Liver (tissue), 3 donors: ENCODE results near the gene RPL10.

Source experiments
- ATF3 ChIP-seq: IDR thresholded peaks from 2 replicates; pipeline ENCODE4 v1.6.1; 2016; ENCODE audit warnings: antibody characterized with exemption
- CTCF ChIP-seq: fragments of 150-350 bp; IDR thresholded peaks from 2 replicates; pipeline ENCODE4 v1.5.1; 2017; ENCODE audit warnings: improper control_type of control experiment, low read depth, low read length; ENCODE audit not compliant: missing input control
- EGR1 ChIP-seq, 2 donors: IDR thresholded peaks; 2 replicates each; pipeline ENCODE4 v1.6.1; 2016 to 2018; ENCODE audit warnings: antibody characterized with exemption in 2 of 2, low read depth in 2 of 2
- FOXA2 ChIP-seq: IDR thresholded peaks from 2 replicates; pipeline ENCODE4 v1.6.1; 2016; ENCODE audit warnings: antibody characterized with exemption
- JUND ChIP-seq, 2 donors: IDR thresholded peaks; 2 replicates each; pipeline ENCODE4 v1.6.1; 2016; ENCODE audit warnings: antibody characterized with exemption in 2 of 2
- MAX ChIP-seq: IDR thresholded peaks from 2 replicates; pipeline ENCODE4 v1.6.1; 2016; ENCODE audit warnings: antibody characterized with exemption
- RAD21 ChIP-seq, 2 donors: IDR thresholded peaks; 2 replicates each; pipeline ENCODE4 v1.6.1; 2016; ENCODE audit warnings: antibody characterized with exemption in 2 of 2, mild to moderate bottlenecking in 2 of 2
- REST ChIP-seq: IDR thresholded peaks from 2 replicates; pipeline ENCODE4 v1.6.1; 2016; ENCODE audit warnings: antibody characterized with exemption, mild to moderate bottlenecking
- RXRA ChIP-seq, 2 donors: IDR thresholded peaks; 2 replicates each; pipeline ENCODE4 v1.6.1; 2017 to 2018; ENCODE audit warnings: antibody characterized with exemption in 2 of 2, mild to moderate bottlenecking in 1 of 2
- SP1 ChIP-seq: IDR thresholded peaks from 2 replicates; pipeline ENCODE4 v1.6.1; 2018; ENCODE audit warnings: antibody characterized with exemption, mild to moderate bottlenecking
- TAF1 ChIP-seq: conservative IDR thresholded peaks from 2 replicates; pipeline ENCODE4 v1.6.1; 2016; ENCODE audit warnings: antibody characterized with exemption, mild to moderate bottlenecking
- YY1 ChIP-seq: IDR thresholded peaks from 2 replicates; pipeline ENCODE4 v1.6.1; 2016; ENCODE audit warnings: antibody characterized with exemption, mild to moderate bottlenecking
- ZBTB33 ChIP-seq: IDR thresholded peaks from 2 replicates; pipeline ENCODE4 v1.6.1; 2016; ENCODE audit warnings: antibody characterized with exemption
- donor health status: healthy.
- donor health status: healthy.

GRCh38 chrX:154348646-154349358, 49.4 kb upstream of the RPL10 start:
- TF ChIP-seq ATF3, result no peak
- TF ChIP-seq CTCF, result no peak
- TF ChIP-seq RXRA (IDR thresholded peaks at IDR 0.05), result no peak
- TF ChIP-seq REST, result no peak
- TF ChIP-seq MAX, result no peak
- no peak for TF ChIP-seq ZBTB33
- TF ChIP-seq JUND (IDR thresholded peaks at IDR 0.05), result no peak
- TF ChIP-seq TAF1, result no peak
- TF ChIP-seq RAD21 (IDR thresholded peaks at IDR 0.05), result no peak
- TF ChIP-seq EGR1 (IDR thresholded peaks at IDR 0.05; ENCODE audit: low read depth in 2 of 2), result no peak
- TF ChIP-seq YY1, result no peak
- no peak for TF ChIP-seq SP1
- no peak for TF ChIP-seq FOXA2
